ENCODE data around the gene KLHL24. TPM values are rescaled to one million over a fixed set of nuclear protein-coding genes. Genes with fewer than 3 reads are reported as not detected.
A peak's percentile ranks its signal among the peaks of the same experiment; 100 is the strongest.

Gene KLHL24
- polyA plus RNA-seq, 1 experiment, result 11.0 TPM

DNA sequence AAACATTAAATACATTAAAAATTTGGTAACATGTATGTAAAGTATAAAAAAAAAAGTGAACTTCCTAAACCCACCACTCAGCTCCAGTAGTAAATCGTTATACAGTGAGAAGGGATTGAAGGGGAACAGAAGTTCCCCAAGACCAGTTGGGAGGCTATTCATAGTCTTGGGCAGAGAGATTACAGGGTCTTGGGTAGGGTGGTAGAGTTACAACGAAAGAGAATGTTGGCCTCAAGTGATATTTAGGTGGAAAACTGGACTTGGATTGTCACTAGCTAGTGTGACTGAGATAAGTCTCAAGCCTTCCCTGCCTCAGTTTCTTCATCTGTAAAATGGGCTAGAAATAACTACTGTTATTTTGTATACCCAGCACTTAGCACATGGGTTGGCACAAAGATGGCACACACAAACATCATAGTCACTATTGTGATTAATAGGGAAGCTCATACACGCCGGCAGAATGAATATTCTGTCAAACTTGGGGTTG is 61.7 kb downstream of the KLHL24 start:
- CTCF ChIA-PET, result interaction anchor here (0.9 to 1.7 kb wide), 3 partner anchors 40 to 70 kb away, joined by 3 to 4 read pairs (median 3); no protein-coding TSS in a partner anchor
- Histone ChIP-seq H3K27me3 (ENCODE audit: control insufficient read depth, insufficient read depth, low read length) (no peaks in the 10 kb centered on the region), H3K36me3 (ENCODE audit: control insufficient read depth, insufficient read depth, low read length) (0 out of 2 replicates have a peak, but pooled peaks cover 1% of the 10 kb centered on the region), H3K4me3 (ENCODE audit: low read depth, low read length) (peak overlapping the region; percentile 97)
- TF ChIP-seq CTCF (IDR thresholded peaks at IDR 0.05; ENCODE audit: insufficient read depth, low read depth, low read length), result no peak
- POLR2A ChIA-PET, result interaction anchor here (0.6 kb wide), 1 partner anchor 209 kb away, joined by 3 read pairs; no protein-coding TSS in a partner anchor
- DNase-seq (ENCODE audit: low read depth), result no peak

GRCh38 chr3:183697610-183698317 is 62.3 kb downstream of the KLHL24 start, which contains the start of gene YEATS2:
YEATS2 (plus strand) TSS chr3:183697797; CDS start chr3:183715163, 17,366 bp downstream.
- Histone ChIP-seq H3K4me3 (ENCODE audit: low read depth, low read length) (peak within 1 kb of the TSS; percentile 97), H3K27me3 (ENCODE audit: control insufficient read depth, insufficient read depth, low read length) (no peaks in the 10 kb centered on the region), H3K36me3 (ENCODE audit: control insufficient read depth, insufficient read depth, low read length) (0 out of 2 replicates have a peak, but pooled peaks cover 2% of the 10 kb centered on the region)
- ChIA-PET CTCF (interaction anchor here (0.9 to 1.7 kb wide), 2 partner anchors 39 to 69 kb away, joined by 3 to 4 read pairs; no protein-coding TSS in a partner anchor), POLR2A (interaction anchor here (0.6 kb wide), 2 partner anchors 205 to 209 kb away, joined by 3 read pairs; no protein-coding TSS in a partner anchor)
- no peak for TF ChIP-seq CTCF (IDR thresholded peaks at IDR 0.05; ENCODE audit: insufficient read depth, low read depth, low read length)
- DNase-seq (ENCODE audit: low read depth), result no peak

DNA sequence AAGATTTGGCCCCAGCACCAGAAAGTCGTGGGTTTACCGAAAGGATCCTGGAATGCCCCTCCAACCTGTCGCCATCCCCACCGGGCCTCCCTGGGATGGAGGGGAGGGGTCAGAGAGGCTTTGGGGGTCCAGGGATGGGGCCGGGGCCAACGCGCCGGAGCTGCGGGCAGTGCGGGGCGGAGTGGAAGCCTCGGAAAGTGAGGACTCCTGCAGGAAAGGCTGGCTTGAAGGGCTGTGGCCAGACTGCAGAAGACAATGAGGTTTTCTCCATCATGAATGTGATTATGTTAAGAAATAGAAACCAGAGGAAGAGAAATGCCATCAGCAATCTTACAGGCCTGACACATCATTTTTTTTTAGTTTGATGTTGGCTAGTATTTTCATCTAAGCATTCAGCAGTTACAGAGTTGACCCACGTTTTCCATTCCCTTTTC is 62.9 kb downstream of the KLHL24 start:
- H3K4me3 ChIP-seq (ENCODE audit: low read depth, low read length), result peak overlapping the region; percentile 97
- 0 out of 2 replicates have a peak, but pooled peaks cover 2% of the 10 kb centered on the region for H3K36me3 ChIP-seq (ENCODE audit: control insufficient read depth, insufficient read depth, low read length)
- no peak for TF ChIP-seq CTCF (IDR thresholded peaks at IDR 0.05; ENCODE audit: insufficient read depth, low read depth, low read length)
- DNase-seq (ENCODE audit: low read depth), result no peak
- no peaks in the 10 kb centered on the region for H3K27me3 ChIP-seq (ENCODE audit: control insufficient read depth, insufficient read depth, low read length)
- ChIA-PET POLR2A (no interaction called here), CTCF (interaction anchor here (1.7 kb wide), 1 partner anchor 69 kb away, joined by 4 read pairs; no protein-coding TSS in a partner anchor)

- ChIA-PET CTCF (no interaction called here), POLR2A (no interaction called here)
- Histone ChIP-seq H3K4me3 (ENCODE audit: low read depth, low read length) (peak overlapping the region; percentile 97), H3K36me3 (ENCODE audit: control insufficient read depth, insufficient read depth, low read length) (0 out of 2 replicates have a peak, but pooled peaks cover 2% of the 10 kb centered on the region), H3K27me3 (ENCODE audit: control insufficient read depth, insufficient read depth, low read length) (no peaks in the 10 kb centered on the region)
- no peak for DNase-seq (ENCODE audit: low read depth)
- TF ChIP-seq CTCF (IDR thresholded peaks at IDR 0.05; ENCODE audit: insufficient read depth, low read depth, low read length), result no peak
Observed at GRCh38 chr3:183698756-183699155, 63.3 kb downstream of the KLHL24 start.
